ENCODE results near the gene THRA. TPM values are rescaled to one million over a fixed set of nuclear protein-coding genes. Genes with fewer than 3 reads are reported as not detected.
A peak's percentile ranks its signal among the peaks of the same experiment; 100 is the strongest.

The THRA gene
- total RNA-seq, 1 experiment from 2014 or later = 14.5 TPM

DNA sequence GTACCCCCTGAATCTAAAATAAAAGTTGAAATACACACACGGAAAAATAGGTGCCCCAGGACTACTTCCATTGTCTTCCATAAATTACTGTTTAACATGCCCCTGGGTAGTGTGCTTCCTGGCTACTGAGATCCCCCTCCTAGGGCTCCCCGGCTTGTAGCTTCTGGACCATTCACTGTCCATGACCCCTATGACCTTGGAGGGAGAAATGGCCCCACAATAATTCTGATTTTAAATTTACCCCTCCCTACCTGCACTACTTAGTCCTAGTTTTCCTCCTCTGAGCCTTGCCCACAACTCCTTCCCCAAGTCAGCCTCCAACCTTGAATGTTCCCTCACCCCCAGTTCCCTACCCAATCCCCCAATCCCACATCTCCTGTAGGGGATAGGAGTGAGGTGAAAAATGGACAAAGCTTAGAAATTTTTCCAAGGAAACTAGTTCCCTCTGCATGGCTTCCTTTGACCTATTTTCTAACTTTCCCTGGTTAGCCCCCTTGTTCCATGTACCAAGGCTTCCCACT is 49.5 kb downstream of the THRA start:
- CTCF ChIA-PET = interaction anchor here (1.1 to 2.0 kb wide), 3 partner anchors 10 to 80 kb away, joined by 4 to 11 read pairs (median 5); partner anchors contain the start of gene MSL1
- Histone ChIP-seq H3K4me3 (ENCODE audit: low read depth, low read length, poor library complexity, severe bottlenecking) (no peak overlapping the region), H3K27ac (ENCODE audit: low read depth, low read length, poor library complexity, severe bottlenecking) (no peak overlapping the region), H3K4me1 (ENCODE audit: insufficient read depth, low read length, poor library complexity, severe bottlenecking) (peaks cover 25% of the 10 kb centered on the region), H3K27me3 (replicated peaks; ENCODE audit: insufficient read depth, low read depth, low read length, poor library complexity) (no peaks in the 10 kb centered on the region), H3K9me3 (ENCODE audit: low read depth, low read length, poor library complexity, severe bottlenecking) (no peaks in the 10 kb centered on the region), H3K36me3 (ENCODE audit: insufficient read depth, low read length, poor library complexity, severe bottlenecking) (no peaks in the 10 kb centered on the region)
- TF ChIP-seq EZH2 (IDR thresholded peaks at IDR 0.05; ENCODE audit: borderline replicate concordance, low read depth, low read length, poor library complexity, severe bottlenecking) = no peak
- TF ChIP-seq, protein P1, sequence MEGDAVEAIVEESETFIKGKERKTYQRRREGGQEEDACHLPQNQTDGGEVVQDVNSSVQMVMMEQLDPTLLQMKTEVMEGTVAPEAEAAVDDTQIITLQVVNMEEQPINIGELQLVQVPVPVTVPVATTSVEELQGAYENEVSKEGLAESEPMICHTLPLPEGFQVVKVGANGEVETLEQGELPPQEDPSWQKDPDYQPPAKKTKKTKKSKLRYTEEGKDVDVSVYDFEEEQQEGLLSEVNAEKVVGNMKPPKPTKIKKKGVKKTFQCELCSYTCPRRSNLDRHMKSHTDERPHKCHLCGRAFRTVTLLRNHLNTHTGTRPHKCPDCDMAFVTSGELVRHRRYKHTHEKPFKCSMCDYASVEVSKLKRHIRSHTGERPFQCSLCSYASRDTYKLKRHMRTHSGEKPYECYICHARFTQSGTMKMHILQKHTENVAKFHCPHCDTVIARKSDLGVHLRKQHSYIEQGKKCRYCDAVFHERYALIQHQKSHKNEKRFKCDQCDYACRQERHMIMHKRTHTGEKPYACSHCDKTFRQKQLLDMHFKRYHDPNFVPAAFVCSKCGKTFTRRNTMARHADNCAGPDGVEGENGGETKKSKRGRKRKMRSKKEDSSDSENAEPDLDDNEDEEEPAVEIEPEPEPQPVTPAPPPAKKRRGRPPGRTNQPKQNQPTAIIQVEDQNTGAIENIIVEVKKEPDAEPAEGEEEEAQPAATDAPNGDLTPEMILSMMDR (conservative IDR thresholded peaks at IDR 0.05; ENCODE audit: low read depth, low read length) = no peak
- no TSS peak for BruUV-seq (replicated peaks)
- intact Hi-C loops (cut with micrococcal nuclease; ENCODE audit: unreplicated experiment) = loop anchor here (5.0 kb wide), 1 partner anchor 180 kb away; no protein-coding TSS in a partner anchor
- POLR2A ChIA-PET (ENCODE audit: low non-redundant PET) = no interaction called here
- DNase-seq (ENCODE audit: low spot score) = no peak

DNA sequence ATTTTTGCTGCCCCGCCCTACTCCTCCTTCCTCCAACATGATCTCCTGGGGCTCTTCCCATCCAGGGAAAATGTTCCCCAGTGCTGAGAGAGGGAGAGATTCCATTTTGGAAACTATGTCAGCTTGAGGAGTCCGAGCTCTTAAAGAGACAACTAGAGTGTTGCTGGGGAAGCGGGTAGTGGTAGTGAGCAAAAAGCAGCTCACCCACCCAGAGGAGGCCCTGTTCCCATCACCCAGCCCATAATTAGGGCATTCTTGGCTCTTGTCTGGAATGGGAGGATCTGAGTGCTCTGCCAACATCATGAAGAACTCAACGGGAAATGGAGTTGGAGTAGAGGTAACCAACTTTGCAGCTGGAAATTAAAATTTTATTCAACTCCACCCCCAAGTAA is 49.9 kb downstream of the THRA start:
- intact Hi-C loops (cut with micrococcal nuclease; ENCODE audit: unreplicated experiment) = loop anchor here (5.0 kb wide), 1 partner anchor 180 kb away; no protein-coding TSS in a partner anchor
- Histone ChIP-seq H3K4me1 (ENCODE audit: insufficient read depth, low read length, poor library complexity, severe bottlenecking) (peaks cover 20% of the 10 kb centered on the region), H3K27ac (ENCODE audit: low read depth, low read length, poor library complexity, severe bottlenecking) (no peak overlapping the region), H3K36me3 (ENCODE audit: insufficient read depth, low read length, poor library complexity, severe bottlenecking) (no peaks in the 10 kb centered on the region), H3K27me3 (replicated peaks; ENCODE audit: insufficient read depth, low read depth, low read length, poor library complexity) (no peaks in the 10 kb centered on the region), H3K9me3 (ENCODE audit: low read depth, low read length, poor library complexity, severe bottlenecking) (no peaks in the 10 kb centered on the region), H3K4me3 (ENCODE audit: low read depth, low read length, poor library complexity, severe bottlenecking) (no peak overlapping the region)
- POLR2A ChIA-PET (ENCODE audit: low non-redundant PET) = no interaction called here
- CTCF ChIA-PET = interaction anchor here (0.6 to 2.0 kb wide), 7 partner anchors 9 to 90 kb away, joined by 3 to 11 read pairs (median 4); partner anchors contain the start of genes MSL1 and NR1D1
- TF ChIP-seq EZH2 (IDR thresholded peaks at IDR 0.05; ENCODE audit: borderline replicate concordance, low read depth, low read length, poor library complexity, severe bottlenecking) = no peak
- TF ChIP-seq, protein P1 (conservative IDR thresholded peaks at IDR 0.05; ENCODE audit: low read depth, low read length) = no peak
- DNase-seq (ENCODE audit: low spot score) = no peak
- BruUV-seq (replicated peaks) = no TSS peak

DNA sequence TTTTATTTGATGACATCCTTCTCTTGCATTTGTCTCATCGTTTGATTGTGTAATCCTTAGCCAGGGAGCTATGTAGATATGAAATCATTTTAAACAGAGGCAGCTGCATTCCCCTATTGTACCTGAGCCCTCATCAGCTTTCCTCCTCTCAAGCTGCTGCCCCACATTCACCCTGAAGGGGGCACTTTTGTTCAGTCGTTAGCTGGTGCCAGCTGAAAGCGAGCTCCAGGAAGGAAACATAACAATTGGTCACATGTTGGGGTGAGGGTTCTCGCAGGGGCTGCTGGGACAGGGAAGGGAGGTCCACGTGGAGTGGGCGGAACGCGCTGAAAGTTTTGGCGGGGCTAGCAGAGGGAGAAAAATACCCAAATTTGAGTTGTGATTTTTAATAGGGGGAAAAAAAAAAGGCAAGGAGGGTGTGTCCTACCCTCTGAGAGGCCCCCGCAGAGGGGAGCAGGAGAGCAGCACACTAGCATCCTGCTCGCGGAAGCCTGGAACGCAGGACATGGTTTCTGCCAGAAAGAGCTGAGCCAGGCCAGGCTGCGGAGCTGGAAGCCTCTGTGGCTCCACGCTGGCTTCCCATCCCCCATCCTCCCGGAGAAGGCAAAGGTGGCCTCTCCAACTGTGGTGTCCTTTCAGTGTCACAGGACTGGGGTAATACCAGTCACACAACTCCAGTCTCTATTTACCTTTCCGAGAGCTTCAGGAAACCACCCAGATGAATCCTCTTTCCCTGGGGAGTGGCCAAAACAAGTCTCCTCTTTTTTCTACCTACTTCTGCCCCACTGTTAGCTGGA is 50.5 kb downstream of the THRA start:
- Histone ChIP-seq H3K4me3 (ENCODE audit: low read depth, low read length, poor library complexity, severe bottlenecking) (peak overlapping the region; percentile 40), H3K27me3 (replicated peaks; ENCODE audit: insufficient read depth, low read depth, low read length, poor library complexity) (no peaks in the 10 kb centered on the region), H3K36me3 (ENCODE audit: insufficient read depth, low read length, poor library complexity, severe bottlenecking) (no peaks in the 10 kb centered on the region), H3K27ac (ENCODE audit: low read depth, low read length, poor library complexity, severe bottlenecking) (peak overlapping the region; percentile 52), H3K4me1 (ENCODE audit: insufficient read depth, low read length, poor library complexity, severe bottlenecking) (peaks cover 18% of the 10 kb centered on the region), H3K9me3 (ENCODE audit: low read depth, low read length, poor library complexity, severe bottlenecking) (no peaks in the 10 kb centered on the region)
- ChIA-PET POLR2A (ENCODE audit: low non-redundant PET) (no interaction called here), CTCF (interaction anchor here (0.5 to 2.0 kb wide), 9 partner anchors 9 to 89 kb away, joined by 3 to 11 read pairs (median 4); partner anchors contain the start of genes MSL1 and NR1D1)
- intact Hi-C loops (cut with micrococcal nuclease; ENCODE audit: unreplicated experiment) = loop anchor here (5.0 kb wide), 1 partner anchor 179 kb away; no protein-coding TSS in a partner anchor
- DNase-seq (ENCODE audit: low spot score) = peak; percentile 93
- BruUV-seq (replicated peaks) = TSS peak; percentile 91
- TF ChIP-seq EZH2 (IDR thresholded peaks at IDR 0.05; ENCODE audit: borderline replicate concordance, low read depth, low read length, poor library complexity, severe bottlenecking) = no peak
- TF ChIP-seq, protein P1 (conservative IDR thresholded peaks at IDR 0.05; ENCODE audit: low read depth, low read length) = peak; percentile 74; the same call in 1 of the 2 replicates
